IPS-18c (cell line): ENCODE results near the gene DRAM1.

ENCODE experiments used
- H3K4me3 ChIP-seq: 2 replicates; pipeline ENCODE4 v1.7.0; 2013; ENCODE audit warnings: low read depth, mild to moderate bottlenecking, low read length, moderate library complexity; ENCODE audit not compliant: insufficient read depth
- H3K9me3 ChIP-seq: one replicate; pipeline ENCODE4 v1.6.1; 2013; ENCODE audit warnings: mild to moderate bottlenecking, low read length, moderate library complexity; ENCODE audit not compliant: control insufficient read depth, insufficient read depth

Gene DRAM1, protein sequence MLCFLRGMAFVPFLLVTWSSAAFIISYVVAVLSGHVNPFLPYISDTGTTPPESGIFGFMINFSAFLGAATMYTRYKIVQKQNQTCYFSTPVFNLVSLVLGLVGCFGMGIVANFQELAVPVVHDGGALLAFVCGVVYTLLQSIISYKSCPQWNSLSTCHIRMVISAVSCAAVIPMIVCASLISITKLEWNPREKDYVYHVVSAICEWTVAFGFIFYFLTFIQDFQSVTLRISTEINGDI

DNA sequence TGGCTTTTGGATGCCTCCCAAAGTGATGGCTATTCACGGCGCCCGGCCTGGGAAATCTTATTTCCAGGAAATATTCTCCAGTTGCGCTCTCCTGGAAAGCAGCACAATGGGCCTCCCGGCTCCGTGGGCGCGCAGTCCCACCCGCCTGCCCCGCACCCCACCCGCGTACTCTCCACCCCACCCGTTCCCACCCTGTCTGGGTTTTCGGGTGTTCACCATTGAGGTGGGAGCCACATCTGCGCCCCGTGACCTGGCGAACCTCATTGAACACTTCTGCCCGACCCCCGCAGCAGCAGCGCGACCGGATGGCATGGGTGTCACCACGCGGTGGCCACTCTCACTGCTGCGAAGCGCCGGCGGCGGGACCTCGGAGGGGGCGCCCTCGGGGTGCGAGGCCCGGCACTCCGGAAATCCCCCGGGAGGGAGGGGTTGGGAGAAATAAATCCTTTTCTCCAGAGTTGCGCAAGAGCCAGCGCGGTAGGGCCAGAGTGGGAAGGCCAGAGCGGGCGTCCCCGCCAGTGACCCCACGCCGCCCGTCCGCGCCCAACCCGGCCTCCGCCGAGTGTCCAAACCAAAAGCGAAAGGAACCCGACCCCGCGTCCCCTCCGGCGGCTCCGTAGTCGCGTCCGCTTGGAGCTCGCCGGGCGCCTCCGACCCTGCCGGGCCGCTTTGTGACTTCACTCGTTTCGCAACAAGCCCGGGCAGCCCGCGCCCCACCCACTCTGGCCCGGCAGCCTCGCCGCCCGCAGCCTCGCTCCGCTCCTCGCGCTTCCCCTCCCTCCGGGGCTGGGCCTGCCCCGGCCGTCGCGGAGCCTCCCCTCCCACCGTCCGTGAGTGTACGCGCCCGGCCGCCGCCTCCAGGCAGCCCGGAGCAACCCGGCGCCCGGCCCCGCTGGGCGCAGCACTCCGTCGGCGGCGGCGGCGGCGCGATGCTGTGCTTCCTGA is at the start of gene DRAM1:
Gene DRAM1, plus strand, starts transcription at position 720 of the 945 bp plus-strand sequence. Its CDS starts 210 bp downstream, at position 930.
- Histone ChIP-seq H3K9me3 (no peaks in the 10 kb centered on the region), H3K4me3 (peak within 1 kb of the TSS; percentile 96)

DNA sequence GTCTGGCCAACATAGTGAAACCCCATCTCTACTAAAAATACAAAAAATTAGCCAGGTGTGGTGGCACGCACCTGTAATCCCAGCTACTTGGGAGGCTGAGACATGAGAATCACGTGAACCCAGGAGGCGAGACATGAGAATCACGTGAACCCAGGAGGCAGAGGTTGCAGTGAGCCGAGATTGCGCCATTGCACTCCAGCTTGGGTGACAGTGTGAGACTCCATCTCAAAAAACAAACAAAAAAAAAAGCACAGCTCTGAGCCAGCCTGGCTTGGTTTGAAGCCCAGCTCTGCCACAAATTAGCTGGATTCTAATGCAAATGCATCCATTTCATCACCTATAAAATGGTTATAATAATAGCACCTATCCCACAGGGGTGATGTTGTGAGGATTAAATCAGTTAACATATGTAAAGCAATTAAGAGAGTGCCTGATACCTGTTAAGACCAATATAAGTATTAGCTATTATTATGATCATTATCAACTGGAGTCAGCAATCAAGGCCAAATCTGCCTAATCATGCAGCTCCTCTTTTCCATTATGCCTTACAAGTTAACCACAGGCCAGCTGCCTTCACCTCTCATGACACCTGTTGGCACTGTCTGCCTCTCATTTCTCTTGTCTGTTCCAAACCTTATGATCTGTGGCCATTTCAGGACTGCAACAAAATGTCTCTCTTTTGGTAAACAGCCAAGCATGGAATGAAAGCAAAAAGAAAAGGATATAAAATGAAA is 48.8 kb upstream of the DRAM1 start:
- Histone ChIP-seq H3K9me3 (no peaks in the 10 kb centered on the region), H3K4me3 (no peak overlapping the region)

DNA sequence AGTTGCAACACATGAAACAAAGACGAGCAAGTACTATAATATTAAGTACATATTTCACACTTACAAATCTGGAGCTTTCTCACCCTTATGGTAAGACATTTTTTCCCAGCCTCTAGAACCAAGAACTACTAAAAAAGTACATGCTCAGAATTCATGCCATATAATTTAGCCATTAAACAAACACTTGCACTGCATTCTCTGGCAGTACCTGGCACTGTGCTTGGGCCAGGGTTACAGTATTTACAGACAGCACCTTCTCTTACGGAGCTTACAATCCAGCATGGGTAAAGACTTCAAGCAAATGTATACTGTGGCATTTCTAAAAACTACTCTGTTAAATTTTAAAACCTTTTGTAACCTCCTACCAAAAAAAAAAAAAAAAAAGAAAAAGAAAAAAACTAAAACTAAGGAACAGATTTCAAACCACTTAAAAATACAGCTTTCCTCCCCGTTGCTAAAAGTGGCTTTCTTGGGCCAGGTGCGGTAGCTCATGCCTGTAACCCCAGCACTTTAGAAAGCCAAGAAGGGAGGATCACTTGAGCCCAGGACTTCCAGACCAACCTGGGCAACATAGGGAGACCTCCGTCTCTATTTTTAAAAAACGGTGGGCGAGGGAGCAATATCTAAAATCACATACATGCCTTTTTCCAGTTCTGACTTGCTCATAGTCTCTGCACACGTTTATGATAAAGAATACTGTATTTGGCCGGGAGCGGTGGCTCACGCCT is 47.6 kb upstream of the DRAM1 start:
- Histone ChIP-seq H3K4me3 (peak overlapping the region; percentile 74), H3K9me3 (no peaks in the 10 kb centered on the region)

DNA sequence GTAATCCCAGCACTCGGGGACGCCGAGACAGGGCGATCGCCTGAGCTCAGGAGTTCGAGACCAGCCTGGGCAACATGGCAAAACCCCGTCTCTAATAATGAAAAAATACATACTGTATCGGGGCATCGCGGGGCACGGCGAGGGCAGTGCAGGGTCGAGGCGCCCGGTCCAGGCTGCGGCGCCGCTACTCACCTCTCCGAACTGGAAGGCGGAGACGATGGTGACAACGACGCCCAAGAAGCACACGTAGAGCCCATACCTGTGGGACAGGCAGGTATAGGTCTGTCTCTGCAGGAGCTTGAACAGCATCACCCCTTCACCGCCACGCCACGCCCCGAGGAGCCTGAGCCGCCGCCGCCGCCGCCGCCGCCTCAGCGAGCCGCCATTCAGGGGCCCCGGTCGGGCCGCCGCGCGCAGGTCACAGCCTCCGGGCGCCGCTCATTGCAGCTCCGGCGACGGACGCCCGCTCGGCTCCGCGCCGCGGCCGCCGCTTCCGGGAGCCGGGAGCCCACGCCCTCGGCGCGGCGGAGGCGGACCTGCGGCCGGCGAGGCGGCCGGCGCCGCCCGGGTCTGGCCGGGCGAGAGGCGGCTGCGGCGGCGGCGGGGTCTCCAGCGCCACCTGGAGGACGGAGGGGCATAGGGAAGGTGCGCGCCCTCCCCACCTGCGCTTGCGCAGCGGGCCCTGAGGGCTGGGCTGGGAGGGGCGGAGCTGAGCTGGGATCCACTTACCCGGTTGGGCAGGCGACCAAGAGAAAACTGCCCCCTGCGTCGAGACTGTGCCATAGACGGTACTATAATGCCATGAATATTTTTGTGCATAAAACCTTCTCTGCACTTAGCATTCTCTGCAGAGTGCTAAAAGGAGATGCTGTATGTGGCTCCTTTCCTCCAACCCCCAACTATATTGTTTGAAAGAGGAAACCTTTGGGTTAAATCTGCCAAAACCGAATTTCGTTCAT is 46.7 kb upstream of the DRAM1 start, which contains the start of gene GNPTAB:
Gene GNPTAB, minus strand, starts transcription at position 593 of the 959 bp plus-strand sequence. Its CDS starts 284 bp downstream, at position 309.
- H3K9me3 ChIP-seq = no peaks in the 10 kb centered on the region
- H3K4me3 ChIP-seq = peak within 1 kb of the TSS; percentile 74

DNA sequence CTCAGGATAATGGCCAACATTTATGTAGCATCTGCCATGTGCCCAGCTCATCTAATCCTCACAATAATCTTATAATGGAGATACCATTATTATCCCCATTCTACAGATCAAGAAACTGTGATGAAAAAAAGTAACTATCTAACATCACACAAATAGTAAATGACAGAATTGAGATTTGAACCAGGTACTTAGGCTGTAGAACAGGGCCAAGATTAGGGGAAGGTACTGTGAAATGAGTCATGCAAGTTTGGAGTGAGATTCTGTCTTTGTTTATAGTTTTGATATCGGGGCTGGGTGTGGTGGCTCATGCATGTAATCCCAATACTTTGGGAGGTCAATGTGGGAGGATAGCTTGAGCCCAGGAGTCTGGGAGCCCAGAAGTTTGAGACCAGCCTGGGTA is 45.4 kb upstream of the DRAM1 start:
- H3K9me3 ChIP-seq = no peaks in the 10 kb centered on the region
- no peak overlapping the region for H3K4me3 ChIP-seq

DNA sequence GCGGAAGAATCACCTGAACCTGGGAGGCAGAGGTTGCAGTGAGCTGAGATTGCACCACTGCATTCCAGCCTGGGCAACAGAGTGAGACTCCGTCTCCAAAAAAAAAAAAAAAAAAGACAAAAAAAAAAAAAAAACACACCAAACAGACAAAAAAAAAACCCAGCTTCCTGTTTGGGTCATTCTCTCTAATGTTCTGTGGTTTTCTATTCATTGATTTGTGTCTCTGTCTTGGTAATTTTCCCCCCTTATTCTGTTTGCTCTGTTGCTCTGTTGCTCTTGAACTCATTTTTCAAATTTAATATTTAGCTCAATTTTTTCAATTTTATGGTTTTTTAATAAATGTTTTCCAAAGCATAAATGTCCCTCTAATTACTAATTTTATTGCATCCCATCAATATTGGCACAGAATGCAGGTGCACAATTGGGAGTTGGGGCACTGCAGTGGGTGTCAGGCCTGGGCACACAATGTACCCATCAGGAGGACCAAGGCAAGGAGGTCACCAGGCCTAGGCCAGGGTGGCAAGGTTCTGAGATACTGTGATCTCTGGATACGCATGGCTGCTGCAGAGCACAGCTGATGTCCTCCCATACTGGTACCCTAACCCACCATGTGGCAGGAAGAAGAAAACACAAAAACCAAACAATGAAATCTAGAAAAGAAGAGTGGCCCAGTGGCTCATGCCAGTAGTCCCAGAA is 38.6 kb upstream of the DRAM1 start:
- no peaks in the 10 kb centered on the region for H3K9me3 ChIP-seq
- H3K4me3 ChIP-seq = no peak overlapping the region

DNA sequence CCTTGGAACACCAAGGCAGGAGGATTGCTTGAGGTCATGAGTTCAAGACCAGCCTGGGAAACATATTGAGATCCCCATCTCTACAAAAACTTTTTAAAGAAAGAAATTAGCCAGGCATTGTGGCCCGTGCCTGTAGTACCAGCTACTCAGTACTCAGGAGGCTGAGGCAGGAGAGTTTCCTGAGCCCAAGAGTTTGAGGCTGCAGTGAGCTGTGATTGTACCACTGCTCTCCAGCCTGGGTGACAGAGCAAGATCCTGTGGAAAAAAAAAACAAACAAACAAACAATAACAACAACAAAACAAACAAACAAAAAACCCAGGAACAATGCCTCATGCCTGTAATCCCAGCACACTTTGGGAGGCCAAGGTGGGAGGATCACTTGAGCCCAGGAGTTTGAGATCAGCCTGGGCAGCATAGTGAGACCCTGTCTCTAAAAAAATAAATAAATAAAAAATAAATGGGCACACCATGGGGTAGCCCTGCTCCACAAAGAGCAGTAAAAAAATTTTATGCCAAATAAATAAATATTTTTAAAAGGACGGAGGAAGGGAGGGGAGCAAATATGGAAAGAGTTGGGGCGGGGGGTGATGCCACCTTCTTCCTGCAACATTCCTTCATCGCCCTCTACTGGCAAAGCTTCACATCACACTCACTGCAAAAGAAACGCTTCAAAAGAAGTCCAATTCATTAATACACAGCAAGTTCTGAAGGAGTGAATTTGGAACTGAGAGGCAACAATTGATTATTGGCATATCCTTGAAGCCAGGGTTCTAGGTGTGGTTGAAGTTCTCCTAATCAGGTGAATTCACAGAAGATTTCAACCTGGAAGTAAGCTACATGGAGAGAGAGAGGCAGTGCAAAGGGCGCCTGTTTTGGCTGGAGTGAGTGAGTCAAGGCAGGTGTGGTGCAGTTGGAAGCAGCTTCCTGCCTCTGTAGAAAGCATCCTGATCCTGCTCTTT is 37.8 kb upstream of the DRAM1 start:
- no peaks in the 10 kb centered on the region for H3K9me3 ChIP-seq
- no peak overlapping the region for H3K4me3 ChIP-seq

DNA sequence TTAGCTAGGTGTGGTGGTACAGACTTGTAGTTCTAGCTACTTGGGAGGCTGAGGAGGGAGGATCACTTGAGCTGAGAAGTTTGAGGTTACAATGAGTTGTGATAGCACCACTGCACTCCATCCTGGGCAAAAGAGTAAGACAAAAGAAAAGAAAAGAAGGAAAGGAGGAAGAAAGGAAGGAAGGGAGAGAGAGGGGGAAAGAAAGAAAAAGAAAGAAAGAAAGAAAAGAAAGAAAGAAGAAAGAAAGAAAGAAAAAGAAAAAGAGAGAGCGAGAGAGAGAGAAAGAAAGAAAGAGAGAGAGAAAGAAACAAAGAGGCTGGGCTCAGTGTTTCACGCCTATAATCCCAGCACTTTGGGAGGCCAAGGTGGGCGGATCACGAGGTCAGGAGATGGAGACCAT is 36.3 kb upstream of the DRAM1 start:
- H3K9me3 ChIP-seq = no peaks in the 10 kb centered on the region
- H3K4me3 ChIP-seq = no peak overlapping the region

DNA sequence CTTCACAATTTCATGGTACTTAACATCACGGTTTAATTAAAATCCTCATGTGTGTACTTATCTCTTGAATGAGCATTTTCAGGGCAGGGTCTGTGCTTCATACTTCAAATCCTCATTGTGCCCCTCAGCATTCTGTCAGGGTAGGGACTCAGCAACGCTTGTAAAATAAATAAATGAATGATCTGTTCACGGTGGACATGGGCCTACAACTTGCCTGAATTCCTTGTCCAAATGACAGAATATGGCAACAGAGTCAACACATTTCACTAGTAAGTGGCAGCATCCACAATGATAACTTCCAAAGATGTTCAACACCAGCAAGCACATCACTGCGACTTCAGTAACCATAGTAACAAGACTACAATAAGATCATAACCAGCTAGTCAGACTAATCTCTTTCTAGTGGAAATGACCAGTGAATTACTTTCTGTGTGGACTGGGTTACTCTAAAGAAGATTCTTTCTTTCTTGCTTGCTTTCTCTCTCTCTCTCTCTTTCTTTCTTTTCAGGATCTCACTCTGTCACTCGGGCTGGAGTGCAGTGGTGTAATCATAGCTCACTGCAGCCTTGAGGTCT is 32.2 kb upstream of the DRAM1 start:
- Histone ChIP-seq H3K4me3 (no peak overlapping the region), H3K9me3 (no peaks in the 10 kb centered on the region)

DNA sequence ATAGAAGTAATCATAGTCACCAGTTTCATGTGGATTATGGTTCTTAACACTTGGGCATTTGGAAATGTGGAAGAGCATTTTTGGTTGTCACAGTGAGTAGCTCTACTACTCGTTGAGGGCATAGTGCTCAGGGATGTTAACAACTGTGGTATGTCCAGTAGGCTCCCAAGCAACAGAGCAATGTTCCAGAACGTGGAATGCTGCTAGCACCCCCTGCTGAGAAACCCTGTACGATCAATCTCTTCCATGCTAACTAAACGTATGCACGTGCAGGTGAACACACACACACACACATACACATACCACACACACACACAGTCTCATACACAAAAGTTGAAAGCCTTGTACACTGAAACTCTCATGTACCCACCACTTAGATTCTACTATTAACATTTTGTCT is 30.1 kb upstream of the DRAM1 start:
- Histone ChIP-seq H3K9me3 (no peaks in the 10 kb centered on the region), H3K4me3 (no peak overlapping the region)

DNA sequence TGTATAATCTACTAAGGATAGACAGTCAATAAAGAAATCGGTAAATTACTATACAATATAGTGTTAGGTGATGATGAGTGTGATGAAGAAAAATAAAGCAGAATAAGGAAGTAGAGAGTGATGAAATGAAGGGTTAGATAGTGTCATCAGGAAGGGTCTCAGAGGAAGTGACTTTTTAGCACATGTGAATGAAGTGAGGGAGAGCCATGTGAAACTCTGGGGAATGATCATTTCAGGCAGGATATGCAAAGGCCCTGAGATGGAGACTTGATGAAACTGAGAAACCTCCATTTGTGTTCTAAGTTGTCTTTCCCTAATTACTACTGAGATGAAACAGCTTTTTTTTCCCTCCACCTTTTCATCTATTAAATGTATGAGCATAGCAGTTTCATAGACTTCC is 27.2 kb upstream of the DRAM1 start:
- Histone ChIP-seq H3K4me3 (no peak overlapping the region), H3K9me3 (no peaks in the 10 kb centered on the region)

DNA sequence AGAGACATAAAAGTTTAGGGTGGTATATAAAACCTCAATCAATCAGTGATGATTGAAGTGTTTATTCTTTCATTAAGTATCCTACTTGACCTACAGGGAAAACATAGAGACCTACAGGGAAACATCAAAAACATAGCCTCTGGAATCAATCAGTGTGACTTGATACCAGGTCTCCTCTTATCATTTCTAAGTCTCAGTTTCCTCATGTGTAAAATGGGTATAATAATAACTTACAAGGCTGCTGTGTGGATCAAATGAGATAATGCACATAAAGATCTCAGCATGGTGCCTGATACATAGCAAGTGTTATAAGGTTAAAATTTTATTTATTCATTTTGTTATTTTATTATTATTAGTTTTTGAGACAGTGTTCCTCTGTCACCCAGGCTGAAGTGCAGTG is 24.4 kb upstream of the DRAM1 start:
- no peaks in the 10 kb centered on the region for H3K9me3 ChIP-seq

DNA sequence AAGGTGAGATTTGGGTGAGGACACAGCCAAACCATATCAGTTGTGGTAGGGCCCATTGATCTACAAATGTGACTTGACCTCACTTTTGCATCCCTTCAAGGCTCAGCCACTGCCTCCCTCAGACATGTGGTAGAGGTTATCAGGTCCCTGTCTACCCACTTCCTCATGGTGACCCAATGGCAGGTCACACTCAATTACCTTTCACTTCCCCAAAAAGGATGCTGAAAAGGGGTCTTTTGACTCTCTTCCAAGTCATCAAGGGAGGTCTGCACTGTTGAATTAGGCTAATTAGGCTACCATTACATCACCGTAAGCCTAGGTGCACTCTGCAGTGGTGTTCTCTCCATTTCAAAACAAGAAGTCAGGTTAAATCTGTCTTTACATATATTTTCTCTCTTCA is 22.6 kb upstream of the DRAM1 start:
- Histone ChIP-seq H3K4me3 (no peak overlapping the region), H3K9me3 (no peaks in the 10 kb centered on the region)

More for the DNA sequence above, 24.4 kb upstream of the DRAM1 start:
- no peak overlapping the region for H3K4me3 ChIP-seq

DNA sequence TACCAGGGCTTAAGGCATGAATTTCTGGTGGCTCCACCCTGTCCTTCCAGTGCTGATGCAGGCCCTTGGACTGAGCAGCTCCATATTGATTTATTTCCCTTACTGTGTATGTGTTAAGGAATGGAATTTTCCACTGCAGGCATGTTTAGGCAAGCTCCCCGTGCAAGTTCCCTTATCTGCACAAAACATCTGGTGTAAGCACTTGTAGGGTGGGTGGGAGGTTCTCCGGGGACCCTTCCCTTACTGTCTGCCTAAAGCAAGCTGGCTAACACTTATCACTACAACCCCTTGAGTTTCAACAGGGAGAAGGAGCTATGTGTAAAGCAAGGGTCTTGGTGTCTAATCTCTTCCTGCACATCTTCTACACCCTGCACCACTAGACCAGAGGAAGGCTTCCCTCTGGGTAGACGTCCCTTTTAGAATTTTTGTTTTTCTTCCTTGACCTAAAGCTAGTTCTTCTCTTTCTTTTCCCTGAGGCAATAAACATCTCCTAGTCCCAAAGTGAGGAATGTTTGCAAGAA is 22.0 kb upstream of the DRAM1 start:
- Histone ChIP-seq H3K4me3 (no peak overlapping the region), H3K9me3 (no peaks in the 10 kb centered on the region)
